ENCODE results near the gene ACOXL. TPM values are rescaled to one million over a fixed set of nuclear protein-coding genes. Genes with fewer than 3 reads are reported as not detected.

Gene ACOXL
- total and polyA plus RNA-seq, 5 donors from 2014 or later = 0.17 TPM; not detected in 4

DNA sequence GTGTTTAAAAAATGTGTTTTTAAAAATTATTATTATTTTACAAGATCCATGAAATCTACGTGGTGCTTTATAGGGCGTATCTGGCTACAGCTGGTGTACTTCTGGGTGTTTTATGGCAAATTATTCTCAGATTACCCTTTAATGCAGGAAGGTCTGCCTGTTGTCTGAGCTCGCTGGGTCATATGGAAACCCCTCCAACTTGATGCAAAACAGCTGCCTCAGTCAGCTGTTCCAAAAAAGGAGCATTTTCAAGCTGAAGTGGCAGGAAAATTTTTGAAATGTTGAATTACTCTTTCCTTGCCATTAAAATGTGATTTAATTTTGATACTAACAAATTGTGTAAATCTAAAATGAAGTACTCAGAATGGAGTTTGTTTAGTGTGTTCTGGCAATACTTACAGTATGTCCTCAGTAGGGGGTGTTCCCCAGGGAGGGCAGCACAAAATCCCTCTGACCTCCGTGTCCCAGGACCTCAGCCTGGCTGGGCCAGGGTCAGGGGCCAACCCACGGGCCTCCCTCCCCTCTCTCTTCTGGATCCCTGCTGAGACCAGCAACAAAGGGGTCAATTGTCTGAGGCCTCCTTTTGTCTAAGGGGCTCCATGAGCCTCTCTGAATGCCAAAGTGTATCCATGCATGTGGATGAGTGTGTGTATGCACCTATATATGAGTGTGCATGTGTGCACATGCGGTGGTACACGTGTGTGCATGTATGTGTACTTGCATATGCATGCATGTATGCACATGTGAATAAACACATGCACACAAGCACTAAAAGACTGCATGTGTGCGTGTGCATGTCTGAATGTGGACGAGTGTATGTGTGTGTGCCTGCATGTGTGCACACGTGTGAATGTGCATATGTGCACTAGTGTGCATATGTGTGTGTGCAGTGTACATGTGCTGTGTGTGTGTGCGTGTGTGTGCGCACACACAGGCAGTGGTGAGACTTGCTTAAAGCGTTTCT is 105.4 kb downstream of the ACOXL start:
- H3K27ac ChIP-seq (ENCODE audit: insufficient read depth, low read length, poor library complexity, severe bottlenecking) = no peak overlapping the region
- Mint-ChIP-seq H3K9me3 (no peaks in the 10 kb centered on the region), H3K27ac (no peak overlapping the region), H3K27me3 (peaks cover 17% of the 10 kb centered on the region), H3K36me3 (peaks cover 3% of the 10 kb centered on the region), H3K4me3 (no peak overlapping the region), H3K4me1 (no peaks in the 10 kb centered on the region)
- H3K4me1 ChIP-seq (ENCODE audit: control insufficient read depth, insufficient read depth, low read length, poor library complexity, severe bottlenecking) = no peaks in the 10 kb centered on the region
- H3K9me3 ChIP-seq (ENCODE audit: control insufficient read depth in 2 of 2, low read length in 2 of 2) = no peaks in the 10 kb centered on the region
- ATAC-seq (ENCODE audit: low read depth in 2 of 2) = no peak
- H3K36me3 ChIP-seq (ENCODE audit: control insufficient read depth, insufficient read depth, low read length) = no peaks in the 10 kb centered on the region
- no peak overlapping the region for H3K4me3 ChIP-seq (ENCODE audit: low read depth, low read length)
- H3K27me3 ChIP-seq (ENCODE audit: control insufficient read depth, insufficient read depth, low read length) = no peaks in the 10 kb centered on the region
- DNase-seq = no peak

DNA sequence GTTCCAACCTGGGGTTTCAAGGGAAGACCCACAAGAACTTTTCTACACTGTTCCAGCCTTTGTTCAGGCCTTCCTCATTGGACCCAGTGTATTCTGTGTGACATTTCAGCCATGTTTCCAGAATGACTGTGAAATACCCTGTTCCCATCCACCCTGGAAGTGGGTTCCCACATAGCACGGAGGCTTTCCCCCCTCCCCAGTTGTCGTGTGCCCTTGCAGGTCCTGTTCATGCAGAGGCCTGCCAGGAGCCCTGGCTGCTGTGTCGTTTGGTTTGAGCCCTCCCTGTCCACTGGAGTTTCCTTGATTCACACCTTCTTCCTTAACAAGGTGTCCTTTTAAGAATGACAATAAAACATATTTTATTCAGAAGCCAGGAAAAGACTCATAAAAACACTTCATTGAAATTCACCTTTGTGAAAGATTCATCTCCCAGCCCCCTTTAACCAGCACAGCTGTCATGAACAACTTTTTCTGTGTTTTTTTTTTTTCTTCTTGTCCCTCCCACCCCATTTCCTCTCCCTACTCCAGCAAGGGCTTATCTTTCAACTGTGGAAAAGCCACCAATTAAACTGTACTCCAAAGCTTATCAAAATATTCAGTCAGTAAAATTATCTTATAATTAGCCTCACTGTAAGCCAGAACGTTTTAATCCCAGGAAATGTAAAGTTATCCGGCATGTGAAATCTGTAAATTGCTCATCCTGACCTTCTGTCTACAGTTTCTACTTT is 106.4 kb downstream of the ACOXL start:
- no peak for DNase-seq
- no peak overlapping the region for H3K4me3 ChIP-seq (ENCODE audit: low read depth, low read length)
- H3K27me3 Mint-ChIP-seq = peaks cover 10% of the 10 kb centered on the region
- no peak overlapping the region for H3K4me3 Mint-ChIP-seq
- H3K4me1 Mint-ChIP-seq = peaks cover 0 to 5% (median 2%) of the 10 kb centered on the region in 4 donors
- peaks cover 3% of the 10 kb centered on the region for H3K36me3 Mint-ChIP-seq
- no peaks in the 10 kb centered on the region for H3K9me3 Mint-ChIP-seq
- H3K27me3 ChIP-seq (ENCODE audit: control insufficient read depth, insufficient read depth, low read length) = no peaks in the 10 kb centered on the region
- H3K4me1 ChIP-seq (ENCODE audit: control insufficient read depth, insufficient read depth, low read length, poor library complexity, severe bottlenecking) = no peaks in the 10 kb centered on the region
- no peaks in the 10 kb centered on the region for H3K36me3 ChIP-seq (ENCODE audit: control insufficient read depth, insufficient read depth, low read length)
- no peaks in the 10 kb centered on the region for H3K9me3 ChIP-seq (ENCODE audit: control insufficient read depth in 2 of 2, low read length in 2 of 2)
- no peak for ATAC-seq (ENCODE audit: low read depth in 2 of 2)
- no peak overlapping the region for H3K27ac ChIP-seq (ENCODE audit: insufficient read depth, low read length, poor library complexity, severe bottlenecking)
- H3K27ac Mint-ChIP-seq = peak overlapping the region in 2 of 3 donors; percentile 15 to 41

DNA sequence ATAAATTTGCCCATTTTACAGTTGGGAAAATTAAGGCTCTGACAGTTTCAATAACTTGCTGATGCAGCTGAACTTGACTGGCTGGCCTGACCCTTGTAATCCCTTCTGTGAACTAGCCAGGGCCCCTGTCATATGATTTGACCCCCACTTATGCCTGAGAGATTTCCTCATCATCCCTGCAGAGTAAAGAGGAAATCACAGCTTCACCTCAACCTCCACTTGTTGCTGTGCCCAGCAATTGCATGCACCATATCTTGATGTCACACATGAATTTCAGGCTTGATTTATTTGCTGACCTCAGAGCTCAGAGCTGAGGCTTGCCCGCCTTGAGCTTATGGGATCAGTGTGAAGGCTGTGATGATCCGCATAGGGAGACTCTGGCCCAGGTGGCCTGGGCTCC is 108.1 kb downstream of the ACOXL start:
- Mint-ChIP-seq H3K9me3 (no peaks in the 10 kb centered on the region), H3K36me3 (peaks cover 3% of the 10 kb centered on the region), H3K27me3 (peaks cover 10% of the 10 kb centered on the region), H3K27ac (no peak overlapping the region), H3K4me1 (peaks cover 0 to 6% (median 5%) of the 10 kb centered on the region in 4 donors), H3K4me3 (no peak overlapping the region)
- no peak overlapping the region for H3K27ac ChIP-seq (ENCODE audit: insufficient read depth, low read length, poor library complexity, severe bottlenecking)
- H3K4me3 ChIP-seq (ENCODE audit: low read depth, low read length) = no peak overlapping the region
- no peaks in the 10 kb centered on the region for H3K4me1 ChIP-seq (ENCODE audit: control insufficient read depth, insufficient read depth, low read length, poor library complexity, severe bottlenecking)
- no peaks in the 10 kb centered on the region for H3K27me3 ChIP-seq (ENCODE audit: control insufficient read depth, insufficient read depth, low read length)
- H3K36me3 ChIP-seq (ENCODE audit: control insufficient read depth, insufficient read depth, low read length) = no peaks in the 10 kb centered on the region
- DNase-seq = no peak
- no peaks in the 10 kb centered on the region for H3K9me3 ChIP-seq (ENCODE audit: control insufficient read depth in 2 of 2, low read length in 2 of 2)
- ATAC-seq (ENCODE audit: low read depth in 2 of 2) = no peak

DNA sequence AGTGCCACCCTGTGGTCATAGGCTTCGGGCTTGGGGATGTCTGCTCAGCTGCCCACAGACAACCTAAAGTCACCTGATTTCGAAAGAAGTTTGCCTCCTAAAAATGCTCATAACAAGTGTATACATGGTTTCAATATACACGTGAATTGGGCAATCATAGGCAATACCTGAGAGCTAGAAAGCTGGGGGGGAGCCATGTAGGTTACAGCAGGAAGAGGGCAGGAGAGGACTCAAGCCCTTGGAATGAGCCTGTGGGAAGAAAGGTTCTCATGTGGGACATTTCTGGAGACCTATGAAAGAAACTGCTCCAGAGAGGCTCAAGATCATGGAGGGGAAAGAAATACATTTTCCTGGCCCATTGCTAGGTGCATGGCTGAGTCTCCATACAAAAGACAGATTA is 109.7 kb downstream of the ACOXL start:
- ATAC-seq (ENCODE audit: low read depth in 2 of 2) (no peak), DNase-seq (no peak)
- no peaks in the 10 kb centered on the region for H3K36me3 ChIP-seq (ENCODE audit: control insufficient read depth, insufficient read depth, low read length)
- Mint-ChIP-seq H3K9me3 (no peaks in the 10 kb centered on the region), H3K27me3 (peaks cover 10% of the 10 kb centered on the region), H3K36me3 (peaks cover 3% of the 10 kb centered on the region), H3K4me3 (no peak overlapping the region), H3K27ac (peak overlapping the region in 1 of 3 donors; percentile 37), H3K4me1 (peaks cover 1 to 20% (median 13%) of the 10 kb centered on the region in 4 donors)
- H3K9me3 ChIP-seq (ENCODE audit: control insufficient read depth in 2 of 2, low read length in 2 of 2) = no peaks in the 10 kb centered on the region
- H3K4me3 ChIP-seq (ENCODE audit: low read depth, low read length) = no peak overlapping the region
- H3K4me1 ChIP-seq (ENCODE audit: control insufficient read depth, insufficient read depth, low read length, poor library complexity, severe bottlenecking) = peaks cover 11% of the 10 kb centered on the region
- H3K27ac ChIP-seq (ENCODE audit: insufficient read depth, low read length, poor library complexity, severe bottlenecking) = no peak overlapping the region
- H3K27me3 ChIP-seq (ENCODE audit: control insufficient read depth, insufficient read depth, low read length) = no peaks in the 10 kb centered on the region

DNA sequence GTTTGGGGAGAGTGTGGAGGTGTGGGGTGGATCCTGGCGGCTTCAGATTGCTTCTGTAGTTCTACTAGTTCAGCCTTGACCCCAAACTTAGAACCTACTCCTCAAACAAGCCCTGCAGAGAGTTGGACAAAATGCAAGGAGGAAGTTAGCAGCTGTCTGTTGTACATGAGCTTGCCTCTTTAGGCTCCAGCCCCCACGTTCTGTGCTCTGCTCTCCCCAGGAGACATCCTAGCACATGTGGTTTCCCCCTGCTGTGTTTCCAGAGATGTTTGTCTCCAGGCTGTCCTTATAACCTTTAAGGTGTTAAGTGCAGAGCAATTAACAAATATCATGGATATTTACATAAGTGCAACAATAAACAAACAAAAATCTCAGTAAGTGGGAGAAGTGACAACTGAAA is 111.1 kb downstream of the ACOXL start:
- Histone ChIP-seq H3K4me1 (ENCODE audit: control insufficient read depth, insufficient read depth, low read length, poor library complexity, severe bottlenecking) (peaks cover 19% of the 10 kb centered on the region), H3K36me3 (ENCODE audit: control insufficient read depth, insufficient read depth, low read length) (no peaks in the 10 kb centered on the region), H3K27ac (ENCODE audit: insufficient read depth, low read length, poor library complexity, severe bottlenecking) (no peak overlapping the region), H3K4me3 (ENCODE audit: low read depth, low read length) (no peak overlapping the region), H3K27me3 (ENCODE audit: control insufficient read depth, insufficient read depth, low read length) (no peaks in the 10 kb centered on the region), H3K9me3 (ENCODE audit: control insufficient read depth in 2 of 2, low read length in 2 of 2) (no peaks in the 10 kb centered on the region)
- Mint-ChIP-seq H3K27ac (peak overlapping the region in 2 of 3 donors; percentile 1 to 57), H3K27me3 (peaks cover 10% of the 10 kb centered on the region), H3K9me3 (no peaks in the 10 kb centered on the region), H3K4me1 (peaks cover 4 to 32% (median 23%) of the 10 kb centered on the region in 4 donors), H3K36me3 (no peaks in the 10 kb centered on the region), H3K4me3 (peak overlapping the region in 1 of 4 donors; percentile 10)
- DNase-seq (no peak), ATAC-seq (ENCODE audit: low read depth in 2 of 2) (no peak)

DNA sequence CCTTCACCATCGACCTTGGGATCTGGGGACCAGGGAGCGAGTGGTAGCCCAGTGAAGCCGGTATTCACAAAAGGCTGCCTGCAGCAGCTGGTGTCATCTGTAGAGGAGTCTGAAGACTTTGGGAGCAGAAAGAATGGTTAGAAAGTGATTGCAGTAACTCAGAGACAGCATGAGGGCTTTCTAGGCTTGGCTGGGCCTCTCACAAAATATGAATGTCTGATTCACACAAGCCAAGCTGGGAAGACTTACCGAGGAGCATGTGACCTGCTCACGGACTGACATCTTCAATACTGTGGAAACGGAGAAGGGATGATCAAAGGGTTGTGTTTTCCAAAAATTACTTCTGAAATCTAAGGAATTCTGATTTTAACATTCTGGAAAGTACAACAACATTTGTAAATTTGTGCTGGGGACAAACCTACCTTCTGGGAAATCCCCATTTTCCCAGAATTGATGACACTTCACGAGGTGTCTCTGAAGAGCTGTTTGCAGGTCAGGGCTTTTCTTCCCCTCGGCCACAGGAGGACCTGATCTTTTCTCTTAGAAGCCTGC is 111.7 kb downstream of the ACOXL start:
- no peak overlapping the region for H3K4me3 ChIP-seq (ENCODE audit: low read depth, low read length)
- DNase-seq (no peak), ATAC-seq (ENCODE audit: low read depth in 2 of 2) (no peak)
- Mint-ChIP-seq H3K27me3 (peaks cover 10% of the 10 kb centered on the region), H3K4me3 (peak overlapping the region in 1 of 4 donors; percentile 10), H3K4me1 (peaks cover 4 to 37% (median 24%) of the 10 kb centered on the region in 4 donors), H3K36me3 (no peaks in the 10 kb centered on the region), H3K9me3 (no peaks in the 10 kb centered on the region), H3K27ac (peak overlapping the region in 1 of 3 donors; percentile 57)
- no peaks in the 10 kb centered on the region for H3K36me3 ChIP-seq (ENCODE audit: control insufficient read depth, insufficient read depth, low read length)
- H3K27ac ChIP-seq (ENCODE audit: insufficient read depth, low read length, poor library complexity, severe bottlenecking) = no peak overlapping the region
- no peaks in the 10 kb centered on the region for H3K27me3 ChIP-seq (ENCODE audit: control insufficient read depth, insufficient read depth, low read length)
- no peaks in the 10 kb centered on the region for H3K9me3 ChIP-seq (ENCODE audit: control insufficient read depth in 2 of 2, low read length in 2 of 2)
- peaks cover 19% of the 10 kb centered on the region for H3K4me1 ChIP-seq (ENCODE audit: control insufficient read depth, insufficient read depth, low read length, poor library complexity, severe bottlenecking)

DNA sequence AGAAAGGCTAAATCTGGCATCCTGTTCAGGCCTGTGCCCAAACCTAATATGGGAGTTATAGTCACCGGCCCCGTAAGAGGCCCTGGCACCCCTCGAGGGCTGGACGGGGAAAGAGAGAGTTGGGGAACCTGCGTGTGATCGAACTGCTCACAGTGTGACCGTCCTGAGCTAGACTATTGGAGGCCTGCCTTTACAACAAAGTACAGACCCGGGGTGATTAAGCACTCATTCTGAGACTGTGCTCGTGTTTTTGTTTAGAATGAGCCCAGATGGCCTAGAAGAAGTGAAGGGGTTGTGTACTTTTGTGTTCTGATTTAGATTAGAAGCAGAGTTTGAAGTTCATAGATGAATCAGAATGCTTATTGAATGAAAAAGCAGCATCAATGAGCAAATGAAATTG is 115.3 kb downstream of the ACOXL start:
- Mint-ChIP-seq H3K4me3 (peak overlapping the region in 1 of 4 donors; percentile 80), H3K27ac (peak overlapping the region; percentile 85 to 97 (median 89))

More for the DNA sequence above, 115.3 kb downstream of the ACOXL start:
- Histone ChIP-seq H3K9me3 (ENCODE audit: control insufficient read depth in 2 of 2, low read length in 2 of 2) (no peaks in the 10 kb centered on the region), H3K4me3 (ENCODE audit: low read depth, low read length) (peak overlapping the region; percentile 67), H3K36me3 (ENCODE audit: control insufficient read depth, insufficient read depth, low read length) (no peaks in the 10 kb centered on the region), H3K4me1 (ENCODE audit: control insufficient read depth, insufficient read depth, low read length, poor library complexity, severe bottlenecking) (peaks cover 35% of the 10 kb centered on the region), H3K27ac (ENCODE audit: insufficient read depth, low read length, poor library complexity, severe bottlenecking) (peak overlapping the region; percentile 67), H3K27me3 (ENCODE audit: control insufficient read depth, insufficient read depth, low read length) (no peaks in the 10 kb centered on the region)
- ATAC-seq (ENCODE audit: low read depth in 2 of 2) (peak in 1 of 2 donors; percentile 27), DNase-seq (no peak)
- Mint-ChIP-seq H3K36me3 (no peaks in the 10 kb centered on the region), H3K27me3 (no peaks in the 10 kb centered on the region), H3K4me1 (peaks cover 17 to 55% (median 38%) of the 10 kb centered on the region in 4 donors), H3K9me3 (no peaks in the 10 kb centered on the region)
